ENCODE data around the gene PDCD10. TPM values are rescaled to one million over a fixed set of nuclear protein-coding genes. Genes with fewer than 3 reads are reported as not detected.

Gene PDCD10
- total RNA-seq, 1 donor from 2014 or later, result 66.2 TPM

DNA sequence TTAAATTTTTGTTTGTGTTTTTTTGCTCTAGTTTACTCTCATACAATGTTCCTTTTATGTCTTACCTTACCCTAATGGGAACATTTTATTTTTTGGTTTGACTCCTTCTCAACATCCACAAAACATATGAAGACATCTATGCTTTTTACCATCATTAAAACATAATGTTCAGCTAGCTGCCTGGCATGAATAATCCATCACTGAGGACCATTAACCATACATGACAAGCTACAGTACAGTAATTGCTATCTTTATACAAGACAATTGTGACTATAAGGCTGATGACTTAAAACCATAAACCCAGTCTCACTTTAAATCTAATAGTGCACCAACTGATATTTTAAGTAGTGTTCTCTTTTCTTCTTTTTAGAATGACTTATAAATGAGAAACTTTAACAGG, 14.5 kb upstream of the PDCD10 start:
- Mint-ChIP-seq H3K4me3 (no peak overlapping the region), H3K27ac (no peak overlapping the region), H3K36me3 (ENCODE audit: low read depth) (no peaks in the 10 kb centered on the region), H3K4me1 (ENCODE audit: low read depth) (peaks cover 7% of the 10 kb centered on the region), H3K9me3 (no peaks in the 10 kb centered on the region), H3K27me3 (ENCODE audit: insufficient read depth) (no peaks in the 10 kb centered on the region)
- intact Hi-C loops (cut with micrococcal nuclease), result no loop called here
- no peak for DNase-seq (ENCODE audit: low spot score)

- Mint-ChIP-seq H3K27ac (no peak overlapping the region), H3K4me1 (ENCODE audit: low read depth) (no peaks in the 10 kb centered on the region), H3K9me3 (no peaks in the 10 kb centered on the region), H3K4me3 (no peak overlapping the region), H3K36me3 (ENCODE audit: low read depth) (no peaks in the 10 kb centered on the region), H3K27me3 (ENCODE audit: insufficient read depth) (no peaks in the 10 kb centered on the region)
- DNase-seq (ENCODE audit: low spot score), result no peak
- intact Hi-C loops (cut with micrococcal nuclease), result no loop called here
Observed at GRCh38 chr3:167743799-167744198, 9.1 kb upstream of the PDCD10 start.

GRCh38 chr3:167742338-167742737, 7.6 kb upstream of the PDCD10 start:
- H3K9me3 Mint-ChIP-seq, result no peaks in the 10 kb centered on the region
- intact Hi-C loops (cut with micrococcal nuclease), result no loop called here
- DNase-seq (ENCODE audit: low spot score), result no peak
- H3K27ac Mint-ChIP-seq, result no peak overlapping the region
- no peaks in the 10 kb centered on the region for H3K4me1 Mint-ChIP-seq (ENCODE audit: low read depth)
- H3K27me3 Mint-ChIP-seq (ENCODE audit: insufficient read depth), result no peaks in the 10 kb centered on the region
- H3K36me3 Mint-ChIP-seq (ENCODE audit: low read depth), result no peaks in the 10 kb centered on the region
- no peak overlapping the region for H3K4me3 Mint-ChIP-seq

DNA sequence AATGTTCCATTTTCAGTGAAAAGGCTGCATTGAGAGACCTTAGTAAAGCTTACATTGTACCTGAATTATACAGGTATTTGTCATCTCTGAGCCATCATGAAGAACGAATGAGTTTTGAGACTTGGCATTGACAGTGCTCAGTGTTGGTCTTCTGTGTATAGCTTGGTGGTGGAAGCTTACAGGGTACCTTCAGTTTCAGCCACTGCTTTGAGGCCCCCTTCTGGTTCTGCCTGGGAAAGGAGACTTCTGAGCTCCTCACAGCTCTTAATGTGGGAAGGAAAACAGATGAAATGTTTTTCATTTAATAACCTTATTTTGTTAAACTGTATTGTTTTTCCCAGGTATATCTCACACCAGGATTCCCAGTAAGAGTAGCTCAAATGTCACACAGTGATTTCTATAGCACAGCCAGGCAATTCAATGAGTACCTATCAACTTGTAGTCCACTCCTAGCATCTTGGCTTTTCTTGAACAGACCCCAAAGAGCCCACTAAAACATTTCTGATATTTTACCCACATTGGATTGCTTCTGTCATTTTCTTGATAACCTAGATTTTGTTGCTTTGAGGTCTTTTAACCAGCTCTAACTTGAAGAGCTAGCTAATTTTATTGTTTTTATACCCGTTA, 6.4 kb upstream of the PDCD10 start:
- DNase-seq (ENCODE audit: low spot score), result peak; percentile 1
- Mint-ChIP-seq H3K27ac (no peak overlapping the region), H3K4me1 (ENCODE audit: low read depth) (peaks cover 5% of the 10 kb centered on the region)

GRCh38 chr3:167739190-167739810, 4.6 kb upstream of the PDCD10 start:
- Mint-ChIP-seq H3K4me3 (no peak overlapping the region), H3K36me3 (ENCODE audit: low read depth) (no peaks in the 10 kb centered on the region), H3K27me3 (ENCODE audit: insufficient read depth) (no peaks in the 10 kb centered on the region), H3K9me3 (no peaks in the 10 kb centered on the region), H3K4me1 (ENCODE audit: low read depth) (peaks cover 5% of the 10 kb centered on the region), H3K27ac (no peak overlapping the region)
- DNase-seq (ENCODE audit: low spot score), result no peak
- intact Hi-C loops (cut with micrococcal nuclease), result loop anchor here (5.0 kb wide), 1 partner anchor 143 kb away; no protein-coding TSS in a partner anchor

More for the DNA sequence above, 6.4 kb upstream of the PDCD10 start:
- Mint-ChIP-seq H3K4me3 (no peak overlapping the region), H3K9me3 (no peaks in the 10 kb centered on the region), H3K27me3 (ENCODE audit: insufficient read depth) (no peaks in the 10 kb centered on the region), H3K36me3 (ENCODE audit: low read depth) (no peaks in the 10 kb centered on the region)
- intact Hi-C loops (cut with micrococcal nuclease), result no loop called here

- peaks cover 5% of the 10 kb centered on the region for H3K4me1 Mint-ChIP-seq (ENCODE audit: low read depth)
- no peak overlapping the region for H3K27ac Mint-ChIP-seq
- no peak for DNase-seq (ENCODE audit: low spot score)
- no peaks in the 10 kb centered on the region for H3K27me3 Mint-ChIP-seq (ENCODE audit: insufficient read depth)
- H3K9me3 Mint-ChIP-seq, result no peaks in the 10 kb centered on the region
- intact Hi-C loops (cut with micrococcal nuclease), result loop anchor here (5.0 kb wide), 1 partner anchor 144 kb away; no protein-coding TSS in a partner anchor
- H3K36me3 Mint-ChIP-seq (ENCODE audit: low read depth), result no peaks in the 10 kb centered on the region
- H3K4me3 Mint-ChIP-seq, result no peak overlapping the region
Observed at GRCh38 chr3:167738037-167738436, 3.3 kb upstream of the PDCD10 start.

- intact Hi-C loops (cut with micrococcal nuclease), result loop anchor here (5.0 kb wide), 1 partner anchor 145 kb away; no protein-coding TSS in a partner anchor
- no peaks in the 10 kb centered on the region for H3K9me3 Mint-ChIP-seq
- H3K27me3 Mint-ChIP-seq (ENCODE audit: insufficient read depth), result no peaks in the 10 kb centered on the region
- no peak for DNase-seq (ENCODE audit: low spot score)
- peaks cover 5% of the 10 kb centered on the region for H3K4me1 Mint-ChIP-seq (ENCODE audit: low read depth)
- H3K36me3 Mint-ChIP-seq (ENCODE audit: low read depth), result no peaks in the 10 kb centered on the region
- H3K4me3 Mint-ChIP-seq, result no peak overlapping the region
- H3K27ac Mint-ChIP-seq, result no peak overlapping the region
Observed at GRCh38 chr3:167736997-167737396, 2.3 kb upstream of the PDCD10 start.

GRCh38 chr3:167736264-167736787, 1.6 kb upstream of the PDCD10 start:
- Mint-ChIP-seq H3K4me3 (no peak overlapping the region), H3K27me3 (ENCODE audit: insufficient read depth) (no peaks in the 10 kb centered on the region), H3K27ac (no peak overlapping the region), H3K36me3 (ENCODE audit: low read depth) (no peaks in the 10 kb centered on the region), H3K4me1 (ENCODE audit: low read depth) (peaks cover 5% of the 10 kb centered on the region), H3K9me3 (no peaks in the 10 kb centered on the region)
- no peak for DNase-seq (ENCODE audit: low spot score)
- intact Hi-C loops (cut with micrococcal nuclease), result loop anchor here (5.0 kb wide), 1 partner anchor 146 kb away; no protein-coding TSS in a partner anchor

- no peaks in the 10 kb centered on the region for H3K27me3 Mint-ChIP-seq (ENCODE audit: insufficient read depth)
- H3K36me3 Mint-ChIP-seq (ENCODE audit: low read depth), result no peaks in the 10 kb centered on the region
- H3K4me1 Mint-ChIP-seq (ENCODE audit: low read depth), result peaks cover 5% of the 10 kb centered on the region
- intact Hi-C loops (cut with micrococcal nuclease), result loop anchor here (1.0 to 5.0 kb wide), 4 partner anchors 44 to 361 kb away; partner anchors contain the start of gene ZBBX
- H3K4me3 Mint-ChIP-seq, result no peak within 1 kb of the TSS
- no peaks in the 10 kb centered on the region for H3K9me3 Mint-ChIP-seq
- DNase-seq (ENCODE audit: low spot score), result peak; percentile 78
- H3K27ac Mint-ChIP-seq, result no peak within 1 kb of the TSS
Observed at GRCh38 chr3:167735233-167736138, 794 bp upstream of the PDCD10 start, which contains the start of gene SERPINI1. Gene SERPINI1 (plus strand): TSS chr3:167735721. CDS start chr3:167789129, 53,408 bp downstream.

- no peak for DNase-seq (ENCODE audit: low spot score)
Observed at GRCh38 chr3:167733961-167734497, 663 bp downstream of the PDCD10 start.

GRCh38 chr3:167732313-167733065, 2.2 kb downstream of the PDCD10 start:
- Mint-ChIP-seq H3K27me3 (ENCODE audit: insufficient read depth) (no peaks in the 10 kb centered on the region), H3K9me3 (no peaks in the 10 kb centered on the region), H3K36me3 (ENCODE audit: low read depth) (no peaks in the 10 kb centered on the region), H3K4me3 (no peak overlapping the region), H3K4me1 (ENCODE audit: low read depth) (peaks cover 14% of the 10 kb centered on the region), H3K27ac (no peak overlapping the region)
- intact Hi-C loops (cut with micrococcal nuclease), result no loop called here
- DNase-seq (ENCODE audit: low spot score), result no peak

More at GRCh38 chr3:167733961-167734497, 663 bp downstream of the PDCD10 start:
- H3K9me3 Mint-ChIP-seq, result no peaks in the 10 kb centered on the region
- H3K36me3 Mint-ChIP-seq (ENCODE audit: low read depth), result no peaks in the 10 kb centered on the region
- intact Hi-C loops (cut with micrococcal nuclease), result loop anchor here (1.0 to 2.0 kb wide), 2 partner anchors 290 to 353 kb away; partner anchors contain the start of gene ZBBX
- no peaks in the 10 kb centered on the region for H3K27me3 Mint-ChIP-seq (ENCODE audit: insufficient read depth)
- no peak overlapping the region for H3K27ac Mint-ChIP-seq
- H3K4me1 Mint-ChIP-seq (ENCODE audit: low read depth), result peaks cover 10% of the 10 kb centered on the region
- no peak overlapping the region for H3K4me3 Mint-ChIP-seq

DNA sequence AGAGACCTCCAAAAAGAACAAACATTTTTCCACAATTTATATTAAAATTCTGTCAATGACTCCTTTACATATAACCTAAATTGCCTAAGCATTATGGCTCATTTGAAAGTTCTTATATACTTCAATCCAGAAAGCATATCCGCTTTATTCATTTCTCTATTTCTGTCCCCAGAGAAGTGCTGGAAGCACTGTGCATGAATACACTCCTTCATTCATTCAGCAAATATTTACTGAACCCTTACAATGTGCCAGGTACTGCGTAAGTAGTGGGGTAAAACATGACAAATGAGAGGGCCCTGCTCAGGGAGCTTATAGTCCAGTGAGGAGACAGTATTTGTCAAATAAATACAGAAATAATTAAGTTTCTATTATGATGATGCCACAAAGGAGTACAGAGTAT, 3.3 kb downstream of the PDCD10 start:
- no peaks in the 10 kb centered on the region for H3K36me3 Mint-ChIP-seq (ENCODE audit: low read depth)
- peaks cover 9% of the 10 kb centered on the region for H3K4me1 Mint-ChIP-seq (ENCODE audit: low read depth)
- no peaks in the 10 kb centered on the region for H3K27me3 Mint-ChIP-seq (ENCODE audit: insufficient read depth)
- H3K27ac Mint-ChIP-seq, result no peak overlapping the region
- intact Hi-C loops (cut with micrococcal nuclease), result no loop called here
- H3K4me3 Mint-ChIP-seq, result no peak overlapping the region
- no peaks in the 10 kb centered on the region for H3K9me3 Mint-ChIP-seq
- no peak for DNase-seq (ENCODE audit: low spot score)
